ENCODE measurements around the gene CCER1.

The CCER1 gene

DNA sequence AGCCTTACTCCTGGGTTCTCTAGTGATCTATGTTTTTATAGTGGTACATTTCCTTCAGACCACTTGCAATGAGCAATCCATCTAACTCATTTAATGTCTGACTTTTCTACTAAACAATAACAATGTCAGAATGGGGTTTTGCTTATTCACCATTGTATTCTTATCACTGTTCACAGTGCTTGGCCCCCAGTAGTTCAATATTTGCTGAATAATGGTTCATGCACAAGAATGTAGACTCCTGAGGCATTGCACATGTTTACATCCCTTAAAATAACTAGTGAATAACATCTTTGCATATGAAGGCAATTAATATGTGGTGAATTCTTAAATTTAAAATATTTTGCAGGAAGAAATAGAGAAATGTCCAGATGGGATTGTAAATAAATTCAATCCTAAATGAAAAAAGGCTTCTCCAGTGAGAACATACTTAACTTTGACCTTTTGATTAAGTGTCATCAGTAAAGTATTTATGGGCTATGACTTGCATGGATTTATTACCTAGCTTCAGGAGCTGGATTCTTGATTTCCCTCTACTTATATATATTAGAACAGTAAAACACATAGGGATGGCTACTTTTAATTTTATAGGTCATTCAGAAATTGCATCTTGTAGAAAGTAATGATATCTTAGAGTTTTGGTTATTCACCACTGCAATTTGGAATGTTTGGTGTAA, 3.4 kb downstream of the CCER1 start:
- Histone ChIP-seq H3K27me3 (ENCODE audit: control insufficient read depth, insufficient read depth, low read length) (no peaks in the 10 kb centered on the region), H3K36me3 (ENCODE audit: control insufficient read depth, insufficient read depth, low read length) (no peaks in the 10 kb centered on the region), H3K9me3 (ENCODE audit: control insufficient read depth, insufficient read depth, low read depth, low read length) (peaks cover 3% of the 10 kb centered on the region; the same call in 1 of the 2 replicates), H3K27ac (ENCODE audit: low read depth, low read length) (no peak overlapping the region), H3K4me3 (ENCODE audit: low read depth, low read length) (no peak overlapping the region), H3K9ac (ENCODE audit: low read length) (no peak overlapping the region), H3K4me1 (ENCODE audit: control insufficient read depth, insufficient read depth, low read length) (no peaks in the 10 kb centered on the region)

DNA sequence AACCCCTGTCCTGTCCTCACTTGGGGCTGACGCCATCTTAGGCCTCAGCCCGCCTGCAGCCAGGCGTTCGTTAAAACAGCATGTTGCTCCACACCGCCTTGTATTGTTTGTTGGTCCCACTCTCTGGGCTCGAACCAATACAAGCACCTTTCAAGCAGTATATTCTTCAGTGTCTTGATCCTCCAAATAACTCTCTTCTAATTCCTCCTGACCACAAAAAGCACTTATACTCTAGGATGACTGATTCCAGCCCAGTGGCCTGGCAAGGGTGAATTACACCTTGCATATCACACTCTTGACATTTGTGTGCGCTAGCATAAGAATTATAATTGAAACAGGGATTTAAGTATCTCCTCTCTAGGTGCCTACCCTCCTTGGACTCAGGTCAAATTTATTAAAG, 7.1 kb downstream of the CCER1 start:
- Histone ChIP-seq H3K36me3 (ENCODE audit: control insufficient read depth, insufficient read depth, low read length) (no peaks in the 10 kb centered on the region), H3K4me3 (ENCODE audit: low read depth, low read length) (no peak overlapping the region), H3K27me3 (ENCODE audit: control insufficient read depth, insufficient read depth, low read length) (no peaks in the 10 kb centered on the region)

DNA sequence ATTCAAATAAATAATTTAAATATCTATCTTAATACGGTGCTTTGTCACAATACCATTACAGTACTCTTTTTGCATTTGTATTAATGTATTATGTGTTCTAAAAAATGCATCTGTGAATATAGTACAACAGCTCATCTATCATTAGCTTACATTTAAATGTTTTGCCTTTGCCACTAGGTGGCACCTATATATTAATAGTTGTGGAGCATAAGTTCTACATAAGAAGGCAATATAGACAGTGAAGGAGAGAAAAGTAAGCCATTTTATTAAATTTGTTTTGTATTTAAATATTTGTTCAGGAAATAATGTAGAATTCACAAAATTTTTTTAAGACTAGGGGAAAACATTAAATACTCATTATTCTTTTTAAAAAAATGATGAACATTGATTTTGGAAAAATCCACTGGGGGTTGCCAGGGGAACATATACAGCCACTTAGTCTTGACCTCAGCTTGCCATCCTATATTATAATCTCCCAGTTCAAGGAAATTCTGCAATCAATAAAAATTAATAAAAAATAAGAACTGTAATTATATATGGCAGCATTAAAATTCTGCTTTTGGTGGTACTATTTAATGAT, 9.8 kb downstream of the CCER1 start:
- Histone ChIP-seq H3K9me3 (ENCODE audit: control insufficient read depth, insufficient read depth, low read depth, low read length) (no peaks in the 10 kb centered on the region), H3K9ac (ENCODE audit: low read length) (no peak overlapping the region), H3K27ac (ENCODE audit: low read depth, low read length) (no peak overlapping the region), H3K27me3 (ENCODE audit: control insufficient read depth, insufficient read depth, low read length) (no peaks in the 10 kb centered on the region), H3K36me3 (ENCODE audit: control insufficient read depth, insufficient read depth, low read length) (no peaks in the 10 kb centered on the region), H3K4me3 (ENCODE audit: low read depth, low read length) (no peak overlapping the region), H3K4me1 (ENCODE audit: control insufficient read depth, insufficient read depth, low read length) (no peaks in the 10 kb centered on the region)

More for the DNA sequence above, 7.1 kb downstream of the CCER1 start:
- Histone ChIP-seq H3K4me1 (ENCODE audit: control insufficient read depth, insufficient read depth, low read length) (no peaks in the 10 kb centered on the region), H3K9me3 (ENCODE audit: control insufficient read depth, insufficient read depth, low read depth, low read length) (no peaks in the 10 kb centered on the region), H3K27ac (ENCODE audit: low read depth, low read length) (no peak overlapping the region), H3K9ac (ENCODE audit: low read length) (no peak overlapping the region)

DNA sequence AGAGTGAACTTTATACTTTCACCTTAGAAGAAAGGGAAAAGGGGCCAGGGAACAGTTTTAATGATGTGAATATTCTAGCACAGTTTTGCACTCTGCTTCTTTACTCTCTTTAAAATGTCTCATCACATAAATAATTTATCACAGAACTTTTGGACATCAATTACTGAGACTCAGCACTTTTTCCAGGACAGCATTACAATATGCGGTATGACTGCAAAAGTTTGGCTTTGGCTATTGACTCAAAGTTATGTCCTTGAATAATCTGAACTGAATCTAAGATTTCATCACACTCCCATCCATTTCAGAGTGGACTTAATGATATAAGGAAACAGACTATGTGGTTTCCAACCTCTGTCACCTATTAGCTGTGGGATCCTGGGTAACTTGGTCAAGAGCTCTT, 11.7 kb downstream of the CCER1 start:
- H3K4me3 ChIP-seq (ENCODE audit: low read depth, low read length): no peak overlapping the region
- H3K36me3 ChIP-seq (ENCODE audit: control insufficient read depth, insufficient read depth, low read length): no peaks in the 10 kb centered on the region
- H3K27ac ChIP-seq (ENCODE audit: low read depth, low read length): no peak overlapping the region
- H3K27me3 ChIP-seq (ENCODE audit: control insufficient read depth, insufficient read depth, low read length): no peaks in the 10 kb centered on the region
- H3K4me1 ChIP-seq (ENCODE audit: control insufficient read depth, insufficient read depth, low read length): no peaks in the 10 kb centered on the region
- H3K9me3 ChIP-seq (ENCODE audit: control insufficient read depth, insufficient read depth, low read depth, low read length): no peaks in the 10 kb centered on the region
- no peak overlapping the region for H3K9ac ChIP-seq (ENCODE audit: low read length)

DNA sequence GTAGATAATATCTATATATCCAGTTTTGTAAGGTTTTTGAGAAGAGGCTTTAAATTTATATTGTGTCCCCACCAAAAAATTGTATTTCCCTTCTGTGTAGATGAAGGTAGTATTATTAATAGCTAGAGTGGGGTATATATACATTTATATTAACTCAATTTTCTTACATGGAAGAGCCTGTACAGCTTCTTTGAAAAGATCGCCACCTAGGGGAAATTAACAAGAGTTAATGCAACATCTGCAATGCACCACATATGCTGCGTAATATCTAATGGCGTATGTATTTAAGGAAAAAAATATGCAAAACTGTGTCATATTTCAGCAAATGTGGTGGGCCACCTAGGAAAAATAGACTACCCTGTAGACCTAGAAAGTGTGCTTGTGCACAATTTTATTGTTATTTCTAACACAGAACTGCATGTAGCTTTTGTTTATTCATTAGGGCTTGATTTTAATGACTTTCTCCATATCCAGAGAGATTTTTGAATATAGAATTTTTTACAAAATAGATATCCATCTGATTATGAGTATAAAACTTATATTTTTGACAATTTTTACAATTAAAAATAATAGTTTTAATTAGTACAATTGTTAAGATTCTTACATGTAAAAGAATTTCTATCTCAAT, 14.0 kb downstream of the CCER1 start:
- Histone ChIP-seq H3K27me3 (ENCODE audit: control insufficient read depth, insufficient read depth, low read length) (no peaks in the 10 kb centered on the region), H3K36me3 (ENCODE audit: control insufficient read depth, insufficient read depth, low read length) (no peaks in the 10 kb centered on the region), H3K4me1 (ENCODE audit: control insufficient read depth, insufficient read depth, low read length) (no peaks in the 10 kb centered on the region; the same call in 1 of the 2 replicates), H3K9ac (ENCODE audit: low read length) (no peak overlapping the region), H3K27ac (ENCODE audit: low read depth, low read length) (no peak overlapping the region), H3K9me3 (ENCODE audit: control insufficient read depth, insufficient read depth, low read depth, low read length) (no peaks in the 10 kb centered on the region), H3K4me3 (ENCODE audit: low read depth, low read length) (no peak overlapping the region)

DNA sequence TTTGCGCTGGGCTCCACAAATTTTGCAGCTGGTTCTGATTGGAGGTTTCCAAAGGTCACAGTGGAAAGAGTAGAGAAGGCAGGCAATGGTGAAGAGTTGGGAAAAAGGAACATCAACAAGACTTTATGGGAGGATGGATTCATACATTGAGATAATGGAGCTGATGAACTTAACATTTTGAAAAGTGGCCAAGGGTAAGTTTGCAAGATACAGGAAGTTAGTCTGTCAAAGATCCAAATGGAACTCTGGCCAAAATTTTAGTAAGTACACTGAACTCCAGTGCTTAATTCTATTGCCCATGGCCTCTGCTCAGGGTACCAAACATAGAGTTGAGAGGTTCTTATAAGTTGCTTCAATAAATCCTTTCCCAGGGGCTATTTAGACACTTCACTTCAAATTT, 15.6 kb downstream of the CCER1 start:
- Histone ChIP-seq H3K27me3 (ENCODE audit: control insufficient read depth, insufficient read depth, low read length) (no peaks in the 10 kb centered on the region), H3K4me3 (ENCODE audit: low read depth, low read length) (no peak overlapping the region), H3K9me3 (ENCODE audit: control insufficient read depth, insufficient read depth, low read depth, low read length) (no peaks in the 10 kb centered on the region), H3K27ac (ENCODE audit: low read depth, low read length) (no peak overlapping the region), H3K36me3 (ENCODE audit: control insufficient read depth, insufficient read depth, low read length) (no peaks in the 10 kb centered on the region), H3K4me1 (ENCODE audit: control insufficient read depth, insufficient read depth, low read length) (no peaks in the 10 kb centered on the region; the same call in 1 of the 2 replicates), H3K9ac (ENCODE audit: low read length) (no peak overlapping the region)

DNA sequence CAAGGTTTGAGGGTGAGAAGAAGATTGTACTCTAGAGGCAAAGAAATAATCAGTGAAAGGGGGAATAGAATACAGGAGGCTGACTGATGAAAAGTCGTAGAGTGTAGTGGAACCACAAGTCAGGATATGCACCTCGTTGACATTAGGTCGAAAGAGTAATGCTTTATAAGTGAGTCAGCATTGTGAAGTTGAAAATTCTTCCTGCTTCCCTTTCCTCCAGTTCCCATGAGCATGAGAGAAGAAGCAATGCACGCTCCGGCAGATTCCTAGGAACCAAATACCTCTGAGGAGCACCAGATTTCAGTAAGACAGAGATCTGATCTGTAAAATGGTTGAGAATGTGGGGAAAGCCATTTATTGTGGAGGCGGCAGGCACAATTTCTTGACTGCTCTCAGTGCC, 16.5 kb downstream of the CCER1 start:
- Histone ChIP-seq H3K27ac (ENCODE audit: low read depth, low read length) (no peak overlapping the region), H3K4me1 (ENCODE audit: control insufficient read depth, insufficient read depth, low read length) (no peaks in the 10 kb centered on the region; the same call in 1 of the 2 replicates), H3K9me3 (ENCODE audit: control insufficient read depth, insufficient read depth, low read depth, low read length) (no peaks in the 10 kb centered on the region), H3K27me3 (ENCODE audit: control insufficient read depth, insufficient read depth, low read length) (no peaks in the 10 kb centered on the region), H3K36me3 (ENCODE audit: control insufficient read depth, insufficient read depth, low read length) (no peaks in the 10 kb centered on the region), H3K9ac (ENCODE audit: low read length) (no peak overlapping the region), H3K4me3 (ENCODE audit: low read depth, low read length) (no peak overlapping the region)

DNA sequence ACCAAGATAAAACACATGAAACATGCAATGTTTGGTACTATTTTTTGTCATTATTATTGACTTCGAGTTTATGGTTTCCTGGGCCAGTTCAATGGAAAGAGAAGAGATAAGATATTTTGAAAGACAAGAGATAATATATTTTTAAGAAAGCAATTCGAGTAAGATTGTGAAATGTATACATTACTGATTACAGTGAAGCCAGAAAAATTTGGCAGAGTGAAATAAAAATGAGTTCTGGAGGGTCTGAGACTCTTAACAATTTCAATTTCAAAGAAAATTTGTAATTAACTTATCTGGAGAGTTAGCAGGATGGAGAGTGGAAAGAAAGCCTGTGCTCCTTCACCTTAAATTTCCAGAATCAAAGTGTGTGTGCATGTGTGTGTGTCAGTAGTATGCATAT, 17.3 kb downstream of the CCER1 start:
- H3K4me1 ChIP-seq (ENCODE audit: control insufficient read depth, insufficient read depth, low read length): no peaks in the 10 kb centered on the region; the same call in 1 of the 2 replicates
- no peaks in the 10 kb centered on the region for H3K36me3 ChIP-seq (ENCODE audit: control insufficient read depth, insufficient read depth, low read length)
- H3K4me3 ChIP-seq (ENCODE audit: low read depth, low read length): no peak overlapping the region
- no peaks in the 10 kb centered on the region for H3K27me3 ChIP-seq (ENCODE audit: control insufficient read depth, insufficient read depth, low read length)
- H3K9ac ChIP-seq (ENCODE audit: low read length): no peak overlapping the region
- H3K9me3 ChIP-seq (ENCODE audit: control insufficient read depth, insufficient read depth, low read depth, low read length): no peaks in the 10 kb centered on the region
- H3K27ac ChIP-seq (ENCODE audit: low read depth, low read length): no peak overlapping the region

DNA sequence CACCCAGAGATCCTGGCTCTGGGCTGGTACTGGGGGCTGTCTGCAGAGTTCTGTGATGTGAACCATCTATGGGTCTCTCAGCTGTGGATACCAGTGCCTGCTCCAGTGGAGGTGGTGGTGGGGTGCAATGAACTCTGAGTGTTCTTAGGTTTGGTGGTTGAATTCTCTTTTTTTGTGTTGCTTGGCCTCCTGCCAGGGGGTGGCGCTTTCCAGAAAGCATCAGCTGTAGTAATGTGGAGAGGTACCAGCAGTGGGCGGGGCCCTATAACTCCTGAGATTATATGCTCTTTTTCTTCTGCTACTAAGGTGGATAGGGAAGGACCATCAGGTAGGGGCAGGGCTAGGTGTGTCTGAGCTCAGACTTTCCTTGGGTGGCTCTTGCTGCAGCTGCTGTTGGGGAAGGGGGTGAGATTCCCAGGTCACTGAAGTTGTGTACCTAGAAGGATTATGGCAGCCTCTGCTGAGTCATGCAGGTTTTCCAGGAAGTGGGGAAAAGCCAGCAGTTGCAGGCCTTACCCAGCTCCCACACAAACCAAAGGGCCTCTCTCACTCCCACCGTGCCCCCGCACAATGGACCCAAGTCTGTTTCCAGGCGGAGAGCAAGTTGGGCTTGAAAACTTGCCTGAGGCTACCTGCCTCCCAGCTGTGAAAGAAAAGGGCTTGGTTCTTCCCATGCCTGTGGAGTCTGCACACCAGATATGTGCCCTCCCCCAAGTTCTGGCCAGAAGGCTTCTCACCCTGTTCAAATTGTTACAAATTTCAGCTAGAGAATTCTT, 18.6 kb downstream of the CCER1 start:
- Histone ChIP-seq H3K4me3 (ENCODE audit: low read depth, low read length) (no peak overlapping the region), H3K9me3 (ENCODE audit: control insufficient read depth, insufficient read depth, low read depth, low read length) (no peaks in the 10 kb centered on the region), H3K4me1 (ENCODE audit: control insufficient read depth, insufficient read depth, low read length) (no peaks in the 10 kb centered on the region; the same call in 1 of the 2 replicates), H3K9ac (ENCODE audit: low read length) (no peak overlapping the region), H3K27ac (ENCODE audit: low read depth, low read length) (no peak overlapping the region), H3K36me3 (ENCODE audit: control insufficient read depth, insufficient read depth, low read length) (no peaks in the 10 kb centered on the region), H3K27me3 (ENCODE audit: control insufficient read depth, insufficient read depth, low read length) (no peaks in the 10 kb centered on the region)

DNA sequence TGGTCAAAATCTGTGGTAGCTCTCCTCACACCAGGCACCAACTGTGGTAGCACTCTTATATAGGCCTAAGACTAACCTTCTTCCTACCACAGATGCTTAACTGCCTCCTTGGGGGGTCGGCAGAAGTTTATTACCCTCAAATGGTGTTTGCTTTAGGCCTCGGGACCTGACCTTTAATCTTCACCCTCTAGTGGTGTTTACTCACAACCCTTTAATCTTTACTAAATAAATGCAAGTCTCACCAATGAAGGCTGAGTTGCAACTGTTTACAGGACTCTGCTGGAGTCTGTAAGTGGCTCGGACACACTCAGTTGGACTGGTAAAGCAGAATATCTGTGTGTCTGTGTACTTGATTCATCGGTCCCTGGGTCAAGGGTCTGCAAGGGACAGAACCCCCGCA, 29.4 kb downstream of the CCER1 start:
- Histone ChIP-seq H3K27ac (ENCODE audit: low read depth, low read length) (no peak overlapping the region), H3K36me3 (ENCODE audit: control insufficient read depth, insufficient read depth, low read length) (no peaks in the 10 kb centered on the region), H3K4me1 (ENCODE audit: control insufficient read depth, insufficient read depth, low read length) (no peaks in the 10 kb centered on the region), H3K9ac (ENCODE audit: low read length) (no peak overlapping the region), H3K9me3 (ENCODE audit: control insufficient read depth, insufficient read depth, low read depth, low read length) (0 out of 2 replicates have a peak, but pooled peaks cover 3% of the 10 kb centered on the region), H3K27me3 (ENCODE audit: control insufficient read depth, insufficient read depth, low read length) (peaks cover 3% of the 10 kb centered on the region; the same call in 1 of the 2 replicates), H3K4me3 (ENCODE audit: low read depth, low read length) (no peak overlapping the region)

DNA sequence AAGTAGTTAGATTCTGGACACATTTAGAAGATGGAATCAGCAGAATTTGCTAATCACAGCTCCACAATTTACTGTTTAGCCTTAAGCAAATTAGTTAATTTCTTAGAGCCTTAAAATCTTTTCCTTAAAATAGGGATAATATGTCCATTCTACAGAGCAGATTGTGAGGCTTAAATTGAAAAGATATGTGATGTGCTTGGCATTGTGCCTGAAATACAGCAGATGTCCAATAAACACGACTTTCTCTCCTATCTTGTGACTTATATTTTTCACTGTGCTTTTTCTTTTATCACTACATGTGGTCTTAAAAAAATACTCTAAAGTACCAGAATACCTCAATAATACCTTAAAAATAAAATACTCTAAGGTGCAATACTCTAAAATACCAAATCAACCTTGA, 30.6 kb downstream of the CCER1 start:
- H3K4me1 ChIP-seq (ENCODE audit: control insufficient read depth, insufficient read depth, low read length): no peaks in the 10 kb centered on the region
- H3K9me3 ChIP-seq (ENCODE audit: control insufficient read depth, insufficient read depth, low read depth, low read length): 0 out of 2 replicates have a peak, but pooled peaks cover under 1% of the 10 kb centered on the region
- H3K27ac ChIP-seq (ENCODE audit: low read depth, low read length): no peak overlapping the region
- H3K4me3 ChIP-seq (ENCODE audit: low read depth, low read length): no peak overlapping the region
- H3K27me3 ChIP-seq (ENCODE audit: control insufficient read depth, insufficient read depth, low read length): peaks cover 3% of the 10 kb centered on the region; the same call in 1 of the 2 replicates
- no peaks in the 10 kb centered on the region for H3K36me3 ChIP-seq (ENCODE audit: control insufficient read depth, insufficient read depth, low read length)
- no peak overlapping the region for H3K9ac ChIP-seq (ENCODE audit: low read length)
